Activated CD8-positive, alpha-beta memory T cell treated with anti-CD3 and anti-CD28 coated beads for 48 hours (primary cell): ENCODE results near the gene LRR1.
A peak's percentile ranks its signal among the peaks of the same experiment; 100 is the strongest.
"Not testable (repeated sequence)": the region's sequence is repeated elsewhere in the genome, so short reads cannot be mapped to it uniquely, and the experiment has no call there.

ENCODE experiments used
- DNase-seq, 3 experiments: peaks; one replicate each; pipeline ENCODE4 v3.0.0-alpha.2; 2020; ENCODE audit warnings: low read depth in 2 of 3, low spot score in 2 of 3

LRR1 gene

GRCh38 chr14:49623941-49624839 lies 25.4 kb downstream of the LRR1 start:
- DNase-seq = no peak

GRCh38 chr14:49633640-49634546 lies 35.2 kb downstream of the LRR1 start:
- peak; percentile 79 to 87 (median 80) for DNase-seq

GRCh38 chr14:49634547-49635334 lies 36.0 kb downstream of the LRR1 start, which contains the start of gene DNAAF2:
Gene DNAAF2, minus strand, starts transcription at chr14:49635244. Its CDS starts 95 bp downstream, at chr14:49635149.
- peak; percentile 20 to 43 (median 31) for DNase-seq

GRCh38 chr14:49636866-49637265 lies 38.1 kb downstream of the LRR1 start:
- no peak for DNase-seq

- no peak for DNase-seq
These were observed 38.9 kb downstream of the LRR1 start for GRCh38 chr14:49637534-49638078.

- DNase-seq = no peak
These were observed 42.0 kb downstream of the LRR1 start for GRCh38 chr14:49640540-49641417.

- DNase-seq = no peak
These were observed 43.0 kb downstream of the LRR1 start for GRCh38 chr14:49641697-49642129.

- no peak for DNase-seq
These were observed 43.4 kb downstream of the LRR1 start for GRCh38 chr14:49642163-49642562.

GRCh38 chr14:49653508-49653907 lies 54.8 kb downstream of the LRR1 start:
- no peak for DNase-seq

GRCh38 chr14:49654511-49654910 lies 55.8 kb downstream of the LRR1 start:
- DNase-seq = no peak

GRCh38 chr14:49657500-49657899 lies 58.8 kb downstream of the LRR1 start:
- not testable (repeated sequence) for DNase-seq

GRCh38 chr14:49659526-49660455 lies 61.1 kb downstream of the LRR1 start:
- no peak for DNase-seq
